ENCODE data around the gene IFI6.

- no peak for TF ChIP-seq POLR2A (IDR thresholded peaks at IDR 0.05; ENCODE audit: low read depth, low read length)
- TF ChIP-seq TAF1 (IDR thresholded peaks at IDR 0.05; ENCODE audit: borderline replicate concordance, low read depth, low read length), result no peak
These were observed 33.0 kb upstream of the IFI6 start for GRCh38 chr1:27704958-27705357.
